ENCODE results near the gene WDSUB1.

DNA sequence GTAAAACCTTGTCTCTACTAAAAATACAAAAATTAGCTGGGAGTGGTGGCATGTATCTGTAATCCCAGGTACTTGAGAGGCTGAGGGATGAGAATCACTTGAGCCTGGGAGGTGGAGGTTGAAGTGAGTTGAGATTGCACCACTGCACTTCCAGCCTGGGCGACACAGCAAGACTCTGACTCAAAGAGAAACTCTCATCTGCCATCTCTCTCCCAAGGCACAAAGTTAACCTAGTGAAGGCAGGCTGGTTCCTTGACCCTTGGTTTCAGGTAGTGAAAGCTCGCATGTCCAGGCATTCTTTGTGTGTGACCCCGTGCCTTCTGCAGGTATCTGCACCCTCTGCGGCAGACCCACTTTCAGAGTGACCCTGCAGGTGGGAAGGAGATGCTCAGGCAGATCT lies 100.0 kb downstream of the WDSUB1 start:
- TF ChIP-seq, protein P1, sequence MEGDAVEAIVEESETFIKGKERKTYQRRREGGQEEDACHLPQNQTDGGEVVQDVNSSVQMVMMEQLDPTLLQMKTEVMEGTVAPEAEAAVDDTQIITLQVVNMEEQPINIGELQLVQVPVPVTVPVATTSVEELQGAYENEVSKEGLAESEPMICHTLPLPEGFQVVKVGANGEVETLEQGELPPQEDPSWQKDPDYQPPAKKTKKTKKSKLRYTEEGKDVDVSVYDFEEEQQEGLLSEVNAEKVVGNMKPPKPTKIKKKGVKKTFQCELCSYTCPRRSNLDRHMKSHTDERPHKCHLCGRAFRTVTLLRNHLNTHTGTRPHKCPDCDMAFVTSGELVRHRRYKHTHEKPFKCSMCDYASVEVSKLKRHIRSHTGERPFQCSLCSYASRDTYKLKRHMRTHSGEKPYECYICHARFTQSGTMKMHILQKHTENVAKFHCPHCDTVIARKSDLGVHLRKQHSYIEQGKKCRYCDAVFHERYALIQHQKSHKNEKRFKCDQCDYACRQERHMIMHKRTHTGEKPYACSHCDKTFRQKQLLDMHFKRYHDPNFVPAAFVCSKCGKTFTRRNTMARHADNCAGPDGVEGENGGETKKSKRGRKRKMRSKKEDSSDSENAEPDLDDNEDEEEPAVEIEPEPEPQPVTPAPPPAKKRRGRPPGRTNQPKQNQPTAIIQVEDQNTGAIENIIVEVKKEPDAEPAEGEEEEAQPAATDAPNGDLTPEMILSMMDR (IDR thresholded peaks at IDR 0.05; ENCODE audit: low read depth, low read length, missing input control), result no peak
- TF ChIP-seq EGR1 (IDR thresholded peaks at IDR 0.05; ENCODE audit: low read depth in 2 of 2) (no peak), RXRA (IDR thresholded peaks at IDR 0.05) (no peak), SP1 (IDR thresholded peaks at IDR 0.05) (no peak), FOXA1 (IDR thresholded peaks at IDR 0.05) (no peak), GABPA (IDR thresholded peaks at IDR 0.05 in 1 of 2, conservative IDR thresholded peaks at IDR 0.05 in 1 of 2) (no peak), NR2F2 (IDR thresholded peaks at IDR 0.05) (no peak), HNF4A (conservative IDR thresholded peaks at IDR 0.05) (no peak), RAD21 (IDR thresholded peaks at IDR 0.05) (no peak), YY1 (IDR thresholded peaks at IDR 0.05) (no peak), JUND (IDR thresholded peaks at IDR 0.05) (no peak)
- TF ChIP-seq, protein P2, sequence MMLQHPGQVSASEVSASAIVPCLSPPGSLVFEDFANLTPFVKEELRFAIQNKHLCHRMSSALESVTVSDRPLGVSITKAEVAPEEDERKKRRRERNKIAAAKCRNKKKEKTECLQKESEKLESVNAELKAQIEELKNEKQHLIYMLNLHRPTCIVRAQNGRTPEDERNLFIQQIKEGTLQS (IDR thresholded peaks at IDR 0.05), result no peak
- TF ChIP-seq, protein P3, sequence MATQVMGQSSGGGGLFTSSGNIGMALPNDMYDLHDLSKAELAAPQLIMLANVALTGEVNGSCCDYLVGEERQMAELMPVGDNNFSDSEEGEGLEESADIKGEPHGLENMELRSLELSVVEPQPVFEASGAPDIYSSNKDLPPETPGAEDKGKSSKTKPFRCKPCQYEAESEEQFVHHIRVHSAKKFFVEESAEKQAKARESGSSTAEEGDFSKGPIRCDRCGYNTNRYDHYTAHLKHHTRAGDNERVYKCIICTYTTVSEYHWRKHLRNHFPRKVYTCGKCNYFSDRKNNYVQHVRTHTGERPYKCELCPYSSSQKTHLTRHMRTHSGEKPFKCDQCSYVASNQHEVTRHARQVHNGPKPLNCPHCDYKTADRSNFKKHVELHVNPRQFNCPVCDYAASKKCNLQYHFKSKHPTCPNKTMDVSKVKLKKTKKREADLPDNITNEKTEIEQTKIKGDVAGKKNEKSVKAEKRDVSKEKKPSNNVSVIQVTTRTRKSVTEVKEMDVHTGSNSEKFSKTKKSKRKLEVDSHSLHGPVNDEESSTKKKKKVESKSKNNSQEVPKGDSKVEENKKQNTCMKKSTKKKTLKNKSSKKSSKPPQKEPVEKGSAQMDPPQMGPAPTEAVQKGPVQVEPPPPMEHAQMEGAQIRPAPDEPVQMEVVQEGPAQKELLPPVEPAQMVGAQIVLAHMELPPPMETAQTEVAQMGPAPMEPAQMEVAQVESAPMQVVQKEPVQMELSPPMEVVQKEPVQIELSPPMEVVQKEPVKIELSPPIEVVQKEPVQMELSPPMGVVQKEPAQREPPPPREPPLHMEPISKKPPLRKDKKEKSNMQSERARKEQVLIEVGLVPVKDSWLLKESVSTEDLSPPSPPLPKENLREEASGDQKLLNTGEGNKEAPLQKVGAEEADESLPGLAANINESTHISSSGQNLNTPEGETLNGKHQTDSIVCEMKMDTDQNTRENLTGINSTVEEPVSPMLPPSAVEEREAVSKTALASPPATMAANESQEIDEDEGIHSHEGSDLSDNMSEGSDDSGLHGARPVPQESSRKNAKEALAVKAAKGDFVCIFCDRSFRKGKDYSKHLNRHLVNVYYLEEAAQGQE (IDR thresholded peaks at IDR 0.05), result no peak
- TF ChIP-seq, protein P4, sequence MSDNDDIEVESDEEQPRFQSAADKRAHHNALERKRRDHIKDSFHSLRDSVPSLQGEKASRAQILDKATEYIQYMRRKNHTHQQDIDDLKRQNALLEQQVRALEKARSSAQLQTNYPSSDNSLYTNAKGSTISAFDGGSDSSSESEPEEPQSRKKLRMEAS (IDR thresholded peaks at IDR 0.05), result no peak
